H9 (cell line): ENCODE data around the gene ZSCAN22. TPM values are rescaled to one million over a fixed set of nuclear protein-coding genes. Genes with fewer than 3 reads are reported as not detected.
"Not testable (repeated sequence)": the region's sequence is repeated elsewhere in the genome, so short reads cannot be mapped to it uniquely, and the experiment has no call there.

Experiments used
- DNase-seq: peaks from one replicate; pipeline ENCODE4 v3.0.0-alpha.2; 2017
- H2AFZ ChIP-seq: one replicate; pipeline ENCODE4 v1.6.1; 2013; ENCODE audit warnings: mild to moderate bottlenecking, low read length, control low read depth, moderate library complexity
- H2AK5ac ChIP-seq: 2 replicates; pipeline ENCODE4 v1.6.1; 2013; ENCODE audit warnings: low read length, control low read depth, mixed read lengths; ENCODE audit not compliant: insufficient read length
- H2BK120ac ChIP-seq: one replicate; pipeline ENCODE4 v1.6.1; 2013; ENCODE audit warnings: low read depth, mild to moderate bottlenecking, low read length, control low read depth, inconsistent platforms; ENCODE audit not compliant: poor library complexity, severe bottlenecking
- H2BK12ac ChIP-seq: 2 replicates; pipeline ENCODE4 v1.6.1; 2013; ENCODE audit warnings: low read length, control low read depth, mixed read lengths, low read depth; ENCODE audit not compliant: insufficient read length
- H2BK15ac ChIP-seq: 2 replicates; pipeline ENCODE4 v1.6.1; 2013; ENCODE audit warnings: low read depth, low read length, control low read depth
- H2BK20ac ChIP-seq: one replicate; pipeline ENCODE4 v1.6.1; 2013; ENCODE audit warnings: low read depth, mild to moderate bottlenecking, low read length, control low read depth, inconsistent platforms; ENCODE audit not compliant: poor library complexity, severe bottlenecking
- H2BK5ac ChIP-seq: 2 replicates; pipeline ENCODE4 v1.6.1; 2013; ENCODE audit warnings: low read length, control low read depth, mixed read lengths; ENCODE audit not compliant: insufficient read length
- H3K14ac ChIP-seq: 2 replicates; pipeline ENCODE4 v1.6.1; 2013; ENCODE audit warnings: low read length, control low read depth; ENCODE audit not compliant: insufficient read depth
- H3K18ac ChIP-seq: 2 replicates; pipeline ENCODE4 v1.6.1; 2013; ENCODE audit warnings: low read depth, mild to moderate bottlenecking, mixed read lengths, low read length, control low read depth; ENCODE audit not compliant: insufficient read length
- H3K23ac ChIP-seq: 2 replicates; pipeline ENCODE4 v1.6.1; 2013; ENCODE audit warnings: low read length, control low read depth, mixed read lengths, low read depth; ENCODE audit not compliant: insufficient read length
- H3K23me2 ChIP-seq: 2 replicates; pipeline ENCODE4 v1.6.1; 2013; ENCODE audit warnings: low read depth, mild to moderate bottlenecking, mixed read lengths, low read length, control low read depth; ENCODE audit not compliant: insufficient read length, poor library complexity, severe bottlenecking
- H3K27ac ChIP-seq: 2 replicates; pipeline ENCODE4 v1.5.1; 2013; ENCODE audit warnings: low read length, control low read depth, mixed read lengths, low read depth; ENCODE audit not compliant: insufficient read length
- H3K27me3 ChIP-seq: 2 replicates; pipeline ENCODE4 v1.6.1; 2013; ENCODE audit warnings: low read length, control low read depth, inconsistent platforms; ENCODE audit not compliant: insufficient read depth
- H3K4ac ChIP-seq: 2 replicates; pipeline ENCODE4 v1.6.1; 2013; ENCODE audit warnings: low read depth, mild to moderate bottlenecking, control low read depth, inconsistent platforms, low read length, moderate library complexity
- H3K4me1 ChIP-seq: 2 replicates; pipeline ENCODE4 v1.6.1; 2013; ENCODE audit warnings: low read length, control low read depth, inconsistent platforms; ENCODE audit not compliant: insufficient read depth
- H3K4me2 ChIP-seq: 2 replicates; pipeline ENCODE4 v1.6.1; 2013; ENCODE audit warnings: low read length, control low read depth, mixed read lengths; ENCODE audit not compliant: insufficient read length, insufficient read depth
- H3K56ac ChIP-seq: 2 replicates; pipeline ENCODE4 v1.6.1; 2013; ENCODE audit warnings: low read depth, mild to moderate bottlenecking, mixed read lengths, low read length, control low read depth; ENCODE audit not compliant: insufficient read length
- H3K79me1 ChIP-seq: 2 replicates; pipeline ENCODE4 v1.6.1; 2013; ENCODE audit warnings: low read depth, mild to moderate bottlenecking, moderate library complexity, low read length, control low read depth, inconsistent platforms; ENCODE audit not compliant: insufficient read depth, poor library complexity, severe bottlenecking
- H3K79me2 ChIP-seq: 2 replicates; pipeline ENCODE4 v1.6.1; 2013; ENCODE audit warnings: low read length, control low read depth, inconsistent platforms; ENCODE audit not compliant: insufficient read depth
- H3K9ac ChIP-seq: 2 replicates; pipeline ENCODE4 v1.6.1; 2013; ENCODE audit warnings: low read length, control low read depth, mixed read lengths; ENCODE audit not compliant: insufficient read length; ENCODE audit errors: extremely low read depth
- H3K9me3 ChIP-seq: one replicate; pipeline ENCODE4 v1.6.1; 2013; ENCODE audit warnings: low read depth, low read length, inconsistent platforms; ENCODE audit not compliant: control insufficient read depth
- H3T11ph ChIP-seq: one replicate; pipeline ENCODE4 v1.6.1; 2013; ENCODE audit warnings: mild to moderate bottlenecking, low read length, control low read depth, inconsistent platforms
- H4K20me1 ChIP-seq: one replicate; pipeline ENCODE4 v1.6.1; 2013; ENCODE audit not compliant: control insufficient read depth, insufficient read length, insufficient read depth
- H4K5ac ChIP-seq: 2 replicates; pipeline ENCODE4 v1.6.1; 2013; ENCODE audit warnings: low read depth, mild to moderate bottlenecking, mixed read lengths, low read length, control low read depth; ENCODE audit not compliant: insufficient read length
- H4K8ac ChIP-seq: replicated peaks from 2 replicates; pipeline ENCODE4 v1.6.1; 2013; ENCODE audit warnings: low read length, control low read depth, mixed read lengths, low read depth; ENCODE audit not compliant: insufficient read length
- H4K91ac ChIP-seq: 2 replicates; pipeline ENCODE4 v1.6.1; 2013; ENCODE audit warnings: low read depth, mild to moderate bottlenecking, moderate library complexity, mixed read lengths, low read length, control low read depth; ENCODE audit not compliant: insufficient read length
- H3K27ac Mint-ChIP-seq, 3 experiments: 2 replicates in 2 of 3; 3 replicates in 1 of 3; pipeline ENCODE4 v1.8.0; 2020 to 2021; ENCODE audit warnings: mixed read lengths in 3 of 3, mild to moderate bottlenecking in 1 of 3, moderate library complexity in 1 of 3
- H3K27me3 Mint-ChIP-seq: 2 replicates; pipeline ENCODE4 v1.8.0; 2021; ENCODE audit warnings: low read depth, mild to moderate bottlenecking, moderate library complexity, mixed read lengths
- H3K36me3 Mint-ChIP-seq, 3 experiments: 2 replicates in 2 of 3; 3 replicates in 1 of 3; pipeline ENCODE4 v1.8.0; 2020 to 2021; ENCODE audit warnings: low read depth in 3 of 3, mixed read lengths in 3 of 3; ENCODE audit not compliant: insufficient read depth in 1 of 3
- H3K4me1 Mint-ChIP-seq, 2 experiments: 2 replicates each; pipeline ENCODE4 v1.8.0; 2020; ENCODE audit warnings: mixed read lengths in 2 of 2
- H3K4me3 Mint-ChIP-seq, 2 experiments: 2 replicates in 1 of 2; 3 replicates in 1 of 2; pipeline ENCODE4 v1.8.0; 2020 to 2021; ENCODE audit warnings: mild to moderate bottlenecking in 2 of 2, mixed read lengths in 2 of 2, moderate library complexity in 1 of 2
- H3K9me3 Mint-ChIP-seq, 2 experiments: 2 replicates in 1 of 2; 3 replicates in 1 of 2; pipeline ENCODE4 v1.8.0; 2020; ENCODE audit warnings: mild to moderate bottlenecking in 2 of 2, mixed read lengths in 2 of 2, moderate library complexity in 1 of 2
- CTCF ChIP-seq: fragments of 200-600 bp; sonication (generic); conservative IDR thresholded peaks from 3 replicates; pipeline ENCODE4 v1.8.0; 2021; ENCODE audit warnings: antibody characterized with exemption, mild to moderate bottlenecking
- WGBS: extraction: QIAGEN DNeasy Blood & Tissue Kit; methylation state at CpG from one replicate; pipeline ENCODE4 v1.1.7; 2013; ENCODE audit warnings: missing lambda C conversion rate, low lambda C conversion rate, mixed read lengths; ENCODE audit not compliant: insufficient read length; ENCODE audit errors: extremely low coverage; 5-methylcytosine and 5-hydroxymethylcytosine counted together
- total RNA-seq: library from RNA; stranded (reverse); gene quantifications from 2 replicates; pipeline ENCODE4 v1.2.1, GENCODE V29; 2021

ZSCAN22 gene
- total RNA-seq, 1 experiment from 2014 or later, result 4.8 TPM

GRCh38 chr19:58346961-58347929 lies 20.5 kb downstream of the ZSCAN22 start:
- no peaks in the 10 kb centered on the region for H3K4me1 ChIP-seq
- Mint-ChIP-seq H3K27me3 (peaks cover 8% of the 10 kb centered on the region), H3K36me3 (peaks cover 0 to 4% (median 2%) of the 10 kb centered on the region in 3 experiments; a peak in 4 of 7 replicates), H3K4me3 (peak overlapping the region; percentile 89 to 97), H3K9me3 (no peaks in the 10 kb centered on the region), H3K4me1 (peaks cover 0 to 6% of the 10 kb centered on the region in 2 experiments; a peak in 2 of 4 replicates), H3K27ac (peak overlapping the region in 2 of 3 experiments; percentile 77 to 87; a peak in 2 of 7 replicates)
- no peaks in the 10 kb centered on the region for H4K20me1 ChIP-seq
- H2AFZ ChIP-seq, result no peak overlapping the region
- DNase-seq, result peak; percentile 82
- H3K79me1 ChIP-seq, result no peaks in the 10 kb centered on the region
- H3K79me2 ChIP-seq, result no peaks in the 10 kb centered on the region
- peaks cover 6% of the 10 kb centered on the region for H3K23me2 ChIP-seq
- H4K8ac ChIP-seq, result no peak overlapping the region
- no peak overlapping the region for H3K14ac ChIP-seq
- H2AK5ac ChIP-seq, result no peak overlapping the region
- no CpG with 5 or more reads among the region's 82 CpGs for WGBS
- H3K9me3 ChIP-seq, result no peaks in the 10 kb centered on the region
- no peak overlapping the region for H4K91ac ChIP-seq
- no peaks in the 10 kb centered on the region for H3K27me3 ChIP-seq
- TF ChIP-seq CTCF, result no peak
- no peak overlapping the region for H4K5ac ChIP-seq
- H3K4me2 ChIP-seq, result peak overlapping the region; percentile 54
- no peak overlapping the region for H3K18ac ChIP-seq
- H3K9ac ChIP-seq, result peak overlapping the region; percentile 46
- H3K56ac ChIP-seq, result no peak overlapping the region
- no peak overlapping the region for H2BK15ac ChIP-seq
- H3K23ac ChIP-seq, result no peak overlapping the region
- no peak overlapping the region for H2BK12ac ChIP-seq
- no peak overlapping the region for H3T11ph ChIP-seq
- H3K27ac ChIP-seq, result no peak overlapping the region
- no peak overlapping the region for H2BK20ac ChIP-seq
- no peak overlapping the region for H2BK5ac ChIP-seq
- no peak overlapping the region for H3K4ac ChIP-seq
- H2BK120ac ChIP-seq, result no peak overlapping the region

GRCh38 chr19:58348080-58348479 lies 21.3 kb downstream of the ZSCAN22 start:
- not testable (repeated sequence) for H4K20me1 ChIP-seq, H2BK20ac ChIP-seq, H3K56ac ChIP-seq, H3K4me1 ChIP-seq, H4K8ac ChIP-seq, H3K27me3 ChIP-seq, H3K14ac ChIP-seq, H3K27ac Mint-ChIP-seq, H3K36me3 Mint-ChIP-seq, H3K79me1 ChIP-seq, H3K27ac ChIP-seq, H3K4me1 Mint-ChIP-seq, H2BK5ac ChIP-seq, DNase-seq, H3K4ac ChIP-seq, H2BK120ac ChIP-seq, H3K9me3 Mint-ChIP-seq, H3T11ph ChIP-seq, H2AFZ ChIP-seq, H4K5ac ChIP-seq, H2BK15ac ChIP-seq, H2BK12ac ChIP-seq, H3K23me2 ChIP-seq, H3K18ac ChIP-seq, H3K27me3 Mint-ChIP-seq, H2AK5ac ChIP-seq, H4K91ac ChIP-seq, H3K9me3 ChIP-seq, H3K79me2 ChIP-seq, H3K23ac ChIP-seq
- Histone ChIP-seq H3K4me2 (peak overlapping the region; percentile 54), H3K9ac (peak overlapping the region; percentile 46)
- H3K4me3 Mint-ChIP-seq, result peak overlapping the region; percentile 89 to 97
- no CpG with 5 or more reads among the region's 12 CpGs for WGBS
